GM20431 (cell line): ENCODE data around the gene TFPI2.

ENCODE experiments used
- in situ Hi-C: fragments of 300-500 bp; cut with MseI, MboI; formaldehyde crosslinking; loops from one replicate; pipeline ENCODE4 v1.15.0; 2020; ENCODE audit warnings: low sequenced_read_pairs; ENCODE audit not compliant: unreplicated experiment

The TFPI2 gene

DNA sequence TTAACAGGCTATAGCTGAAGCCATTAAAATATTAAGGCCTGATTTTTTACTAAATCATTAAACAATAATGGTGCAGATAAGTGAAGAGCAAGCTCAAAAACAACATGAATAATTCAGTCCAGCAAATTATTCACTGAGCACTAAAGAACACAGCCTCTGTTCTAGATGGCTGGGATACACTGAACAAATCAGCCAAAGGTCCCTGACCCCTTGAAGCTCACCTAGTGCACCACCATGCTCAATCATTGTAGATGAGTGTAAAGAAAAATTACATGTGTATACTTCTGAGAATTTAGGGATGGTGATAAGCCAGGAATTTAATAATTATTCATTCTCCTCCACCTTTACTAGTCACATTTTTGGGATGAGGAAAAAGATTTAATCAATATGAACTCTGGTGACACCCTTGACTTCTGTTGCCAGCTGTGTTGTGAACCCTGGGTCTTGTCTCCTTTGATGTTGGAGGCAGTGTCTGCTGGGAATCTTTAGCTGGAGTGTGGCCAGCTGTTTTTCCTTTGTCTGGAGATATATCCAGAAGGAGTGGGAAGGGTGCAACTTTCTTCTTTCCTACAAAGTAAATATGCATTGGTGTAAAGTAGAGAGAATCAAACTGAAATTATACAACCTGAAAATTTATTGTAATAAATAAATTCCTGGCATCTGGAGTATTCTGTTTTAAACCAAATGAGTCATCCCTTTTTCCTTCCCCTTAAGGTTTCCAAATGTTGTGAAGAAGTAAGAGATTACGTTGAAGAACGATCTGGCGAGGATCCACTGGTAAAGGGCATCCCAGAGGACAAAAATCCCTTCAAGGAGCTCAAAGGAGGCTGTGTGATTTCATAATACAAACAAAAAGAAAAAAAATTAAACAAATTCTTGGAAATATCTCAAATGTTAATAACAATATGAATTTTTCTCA is 19.8 kb upstream of the TFPI2 start:
- in situ Hi-C loops = no loop called here

DNA sequence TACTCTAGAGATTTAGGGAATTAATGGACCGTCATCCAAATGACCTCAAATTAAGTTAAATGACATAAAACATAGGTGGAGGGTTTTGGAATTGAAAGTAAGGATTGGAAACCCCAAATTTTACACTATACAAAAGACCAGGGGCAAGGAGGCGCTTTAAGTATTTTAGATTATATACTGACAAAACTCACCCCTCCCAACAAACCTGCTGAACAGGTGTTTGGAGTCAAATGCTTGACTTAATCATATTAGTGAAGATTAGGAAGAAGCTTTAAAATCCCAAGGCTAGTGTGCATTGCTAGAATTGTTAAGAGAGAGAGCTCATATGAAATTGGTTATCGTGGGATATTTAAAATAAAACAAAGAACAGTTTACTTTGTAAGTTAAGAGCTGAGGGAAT is 15.7 kb upstream of the TFPI2 start, which contains the start of gene GNGT1:
Gene GNGT1, plus strand, starts transcription at position 301 of the 400 bp plus-strand sequence. CDS start 180 bp downstream, outside the sequence.
- in situ Hi-C loops = loop anchor here (10.0 kb wide), 1 partner anchor 189 kb away; no protein-coding TSS in a partner anchor

DNA sequence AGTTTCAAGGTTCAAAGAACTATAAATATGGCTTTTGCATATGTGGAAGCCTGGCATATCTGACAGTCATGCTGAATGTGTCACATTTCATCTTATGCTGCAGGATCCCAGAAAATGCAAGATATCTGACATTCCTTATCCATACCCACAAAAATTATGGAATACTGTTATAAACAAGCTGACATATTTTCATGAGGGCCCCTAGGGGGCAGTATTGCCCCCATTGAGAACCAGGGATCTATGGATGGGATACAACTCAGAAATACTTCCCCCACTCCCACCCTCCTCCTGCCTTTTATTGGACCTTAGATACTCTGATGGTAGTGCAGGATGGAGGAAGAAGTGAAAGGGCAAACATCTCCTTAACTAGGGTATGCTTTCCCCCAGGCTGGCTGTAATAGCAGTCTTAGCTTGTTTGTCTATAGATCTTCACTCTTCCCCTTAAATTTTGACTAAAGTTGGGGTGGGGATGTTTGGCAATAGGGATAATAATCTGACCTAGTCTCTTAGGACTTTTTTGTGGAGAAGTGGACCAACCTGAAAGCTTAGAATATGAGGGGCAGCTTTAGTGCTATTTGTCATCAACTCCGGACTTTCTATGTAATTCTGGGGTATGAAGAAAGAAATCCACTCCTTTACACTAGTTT is 12.3 kb upstream of the TFPI2 start:
- in situ Hi-C loops = loop anchor here (10.0 kb wide), 1 partner anchor 192 kb away; no protein-coding TSS in a partner anchor

DNA sequence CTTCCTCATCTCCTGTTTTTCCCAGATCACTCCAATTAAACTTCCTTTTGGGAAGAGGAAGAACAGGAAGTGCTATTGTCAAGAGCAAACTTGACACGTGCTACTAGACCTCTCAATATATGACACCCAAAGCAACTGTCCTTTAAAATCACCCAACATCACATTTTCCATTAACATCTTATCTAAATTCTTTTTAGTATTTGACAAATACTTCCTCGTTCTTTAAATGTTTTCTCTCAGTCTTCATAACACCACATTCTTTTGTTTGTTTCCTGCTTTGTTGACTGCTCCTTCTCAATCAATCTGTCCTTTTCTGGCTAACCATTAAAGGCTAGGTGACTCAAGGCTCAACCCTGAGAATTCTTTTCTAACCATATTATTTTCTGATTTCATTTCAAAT is 7.1 kb upstream of the TFPI2 start:
- in situ Hi-C loops = loop anchor here (25.0 kb wide), 1 partner anchor 340 kb away; no protein-coding TSS in a partner anchor

DNA sequence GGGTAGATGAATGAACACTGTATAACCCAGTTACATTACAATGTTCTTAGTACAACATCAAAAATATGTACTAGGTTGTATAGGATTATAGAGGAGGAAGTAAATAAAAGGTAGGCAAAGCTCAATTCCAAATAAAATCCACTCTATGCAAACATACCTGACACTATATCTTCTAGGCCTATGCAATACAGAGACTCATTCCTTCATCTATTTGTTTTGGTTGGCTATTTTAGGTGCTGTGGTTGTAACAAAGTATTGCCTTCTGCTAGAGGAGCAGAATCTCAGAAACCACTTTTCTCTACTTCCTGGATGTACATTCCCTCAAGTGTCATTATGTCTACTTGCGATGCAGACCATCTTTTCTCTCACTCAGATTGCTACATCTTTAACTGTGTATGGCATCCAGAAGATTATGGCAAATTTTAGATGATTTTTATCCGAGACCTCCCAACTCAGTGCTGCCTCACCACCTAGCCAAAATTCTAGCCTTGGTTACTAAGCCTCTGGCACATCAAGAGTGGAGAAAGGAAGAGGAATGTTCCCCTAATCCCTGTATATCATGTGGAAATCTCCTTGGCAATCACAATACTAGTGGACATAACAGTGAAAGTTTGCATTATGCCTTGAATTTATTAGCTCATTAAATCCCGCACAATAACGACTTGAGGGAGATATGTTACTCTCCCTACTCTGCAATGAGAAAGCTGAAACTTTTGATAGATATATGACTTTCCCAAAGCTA is 5.5 kb upstream of the TFPI2 start:
- in situ Hi-C loops = loop anchor here (25.0 kb wide), 1 partner anchor 341 kb away; no protein-coding TSS in a partner anchor

GRCh38 chr7:93894966-93895640 is 4.5 kb upstream of the TFPI2 start:
- in situ Hi-C loops = loop anchor here (25.0 kb wide), 1 partner anchor 342 kb away; no protein-coding TSS in a partner anchor

GRCh38 chr7:93894426-93894825 is 3.9 kb upstream of the TFPI2 start:
- in situ Hi-C loops = loop anchor here (25.0 kb wide), 1 partner anchor 343 kb away; no protein-coding TSS in a partner anchor

DNA sequence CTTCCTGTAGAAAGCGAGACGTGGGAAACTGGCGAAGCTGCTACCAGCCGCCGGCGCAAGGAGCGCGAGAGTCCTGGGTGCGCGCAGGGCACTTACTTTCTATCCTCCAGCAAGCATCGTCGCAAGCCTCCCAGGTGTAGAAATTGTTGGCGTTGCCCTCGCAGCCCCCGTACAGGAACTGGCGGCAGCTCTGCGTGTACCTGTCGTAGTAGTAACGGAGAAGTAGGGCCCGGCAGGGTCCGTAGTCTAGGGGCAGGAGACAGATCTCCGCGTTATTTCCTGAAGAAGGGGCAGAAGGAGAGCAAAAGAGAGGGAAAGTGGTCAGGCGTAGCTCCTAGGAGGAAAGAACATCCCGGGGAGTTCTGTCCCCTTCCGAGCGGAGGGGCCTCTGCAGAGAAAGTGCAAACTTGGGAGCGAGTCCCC is 501 bp downstream of the TFPI2 start:
- in situ Hi-C loops = loop anchor here (25.0 kb wide), 1 partner anchor 347 kb away; no protein-coding TSS in a partner anchor

- in situ Hi-C loops = loop anchor here (25.0 kb wide), 1 partner anchor 348 kb away; no protein-coding TSS in a partner anchor
These were observed 1.3 kb downstream of the TFPI2 start for GRCh38 chr7:93889261-93889660.

DNA sequence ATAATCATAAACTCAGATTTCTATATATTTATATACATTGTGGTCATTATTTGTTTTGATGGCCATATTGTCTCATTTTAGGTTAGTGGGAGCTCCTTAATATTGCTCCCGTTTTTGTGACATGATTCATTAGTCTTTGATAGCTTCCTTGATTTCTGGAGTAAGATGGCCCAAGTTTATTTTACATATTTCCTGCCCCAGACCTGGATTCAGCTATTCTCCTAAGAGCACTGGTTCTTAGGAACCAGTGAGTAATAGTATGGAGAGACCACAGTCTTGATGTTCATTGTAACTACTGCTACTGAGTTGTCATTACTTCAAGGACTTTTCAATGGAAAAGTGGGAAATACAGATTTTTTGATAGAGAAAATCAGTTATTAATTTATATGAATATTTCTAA is 6.0 kb downstream of the TFPI2 start:
- in situ Hi-C loops = loop anchor here (25.0 kb wide), 1 partner anchor 353 kb away; no protein-coding TSS in a partner anchor

GRCh38 chr7:93883917-93884345 is 6.6 kb downstream of the TFPI2 start:
- in situ Hi-C loops = loop anchor here (25.0 kb wide), 1 partner anchor 353 kb away; no protein-coding TSS in a partner anchor

- in situ Hi-C loops = loop anchor here (25.0 kb wide), 1 partner anchor 354 kb away; no protein-coding TSS in a partner anchor
These were observed 7.3 kb downstream of the TFPI2 start for GRCh38 chr7:93883078-93883916.

GRCh38 chr7:93882468-93882867 is 8.1 kb downstream of the TFPI2 start:
- in situ Hi-C loops = loop anchor here (25.0 kb wide), 1 partner anchor 355 kb away; no protein-coding TSS in a partner anchor

- in situ Hi-C loops = loop anchor here (25.0 kb wide), 1 partner anchor 358 kb away; no protein-coding TSS in a partner anchor
These were observed 11.2 kb downstream of the TFPI2 start for GRCh38 chr7:93879356-93879755.

DNA sequence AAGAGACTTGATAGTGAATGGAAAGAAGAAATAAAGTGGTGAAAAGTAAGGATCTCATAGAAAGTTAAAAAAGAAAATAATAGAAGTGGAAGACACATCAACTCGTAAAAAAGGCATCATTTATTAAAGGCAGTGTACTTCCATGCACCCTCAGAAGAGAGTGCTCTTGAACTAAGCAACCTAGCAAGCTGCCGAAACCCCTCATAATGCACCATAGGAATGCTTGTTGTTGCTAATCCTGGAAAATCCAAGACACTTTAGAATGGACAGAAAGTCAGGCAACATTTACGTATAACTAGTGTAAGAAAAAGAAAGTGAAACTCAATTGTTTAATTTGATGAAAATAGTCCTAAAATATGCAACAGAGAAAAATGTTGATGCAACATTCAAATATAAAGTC is 12.8 kb downstream of the TFPI2 start:
- in situ Hi-C loops = loop anchor here (25.0 kb wide), 1 partner anchor 360 kb away; no protein-coding TSS in a partner anchor

- in situ Hi-C loops = no loop called here
These were observed 16.5 kb downstream of the TFPI2 start for GRCh38 chr7:93873998-93874574.

DNA sequence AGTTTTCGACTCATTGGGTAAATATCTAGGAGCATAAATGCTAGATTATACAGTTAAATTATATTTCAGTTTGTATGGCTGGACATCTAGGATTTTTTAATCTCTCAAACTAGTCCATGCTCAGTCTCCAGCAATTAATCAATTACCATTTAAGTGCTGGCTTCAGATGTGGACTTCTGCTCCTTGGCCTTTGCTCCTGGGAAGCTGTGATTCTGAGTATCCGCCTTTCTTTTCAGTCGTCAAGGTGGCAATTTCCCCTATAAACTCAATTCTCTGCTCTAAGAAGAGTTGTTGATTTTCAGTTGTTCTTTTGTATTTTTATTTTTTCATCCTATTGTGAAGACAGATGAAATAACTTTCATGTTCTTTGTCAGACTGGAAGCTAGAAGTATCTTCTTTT is 23.7 kb downstream of the TFPI2 start:
- in situ Hi-C loops = no loop called here

- in situ Hi-C loops = no loop called here
These were observed 27.9 kb downstream of the TFPI2 start for GRCh38 chr7:93862651-93863050.
